Astrocyte (in vitro differentiated cells and primary cell): ENCODE results near the gene POU4F1.

Experiments used
- EZH2 ChIP-seq: IDR thresholded peaks from 2 replicates; pipeline ENCODE4 v1.6.1; 2012; ENCODE audit warnings: mild to moderate bottlenecking, low read length, inconsistent platforms; ENCODE audit not compliant: insufficient read depth
- TF ChIP-seq, protein P1 (sequence below): IDR thresholded peaks from 2 replicates; pipeline ENCODE4 v1.5.1; 2011; ENCODE audit warnings: low read depth, mild to moderate bottlenecking, inconsistent platforms, low read length, moderate library complexity; ENCODE audit not compliant: insufficient read depth

DNA sequence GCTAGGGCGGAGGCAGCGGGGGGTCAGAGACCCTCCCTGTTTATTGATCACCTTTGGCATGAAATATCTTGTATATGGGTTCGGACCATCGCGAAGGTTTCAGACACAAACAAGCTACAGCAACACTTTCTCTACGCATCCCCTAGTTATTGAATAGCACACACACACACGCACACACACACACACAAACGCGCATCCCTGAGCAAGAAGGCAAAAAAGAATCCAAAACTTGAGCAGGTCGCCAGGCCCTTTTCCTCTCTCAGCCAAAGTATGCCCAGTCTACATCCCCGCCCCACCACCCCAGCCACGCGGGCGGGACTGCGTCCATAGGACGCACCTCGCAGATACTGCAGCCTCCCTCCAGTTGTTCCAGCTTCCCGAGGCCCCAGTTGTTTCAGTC, 16.0 kb downstream of the POU4F1 start:
- TF ChIP-seq, protein P1, sequence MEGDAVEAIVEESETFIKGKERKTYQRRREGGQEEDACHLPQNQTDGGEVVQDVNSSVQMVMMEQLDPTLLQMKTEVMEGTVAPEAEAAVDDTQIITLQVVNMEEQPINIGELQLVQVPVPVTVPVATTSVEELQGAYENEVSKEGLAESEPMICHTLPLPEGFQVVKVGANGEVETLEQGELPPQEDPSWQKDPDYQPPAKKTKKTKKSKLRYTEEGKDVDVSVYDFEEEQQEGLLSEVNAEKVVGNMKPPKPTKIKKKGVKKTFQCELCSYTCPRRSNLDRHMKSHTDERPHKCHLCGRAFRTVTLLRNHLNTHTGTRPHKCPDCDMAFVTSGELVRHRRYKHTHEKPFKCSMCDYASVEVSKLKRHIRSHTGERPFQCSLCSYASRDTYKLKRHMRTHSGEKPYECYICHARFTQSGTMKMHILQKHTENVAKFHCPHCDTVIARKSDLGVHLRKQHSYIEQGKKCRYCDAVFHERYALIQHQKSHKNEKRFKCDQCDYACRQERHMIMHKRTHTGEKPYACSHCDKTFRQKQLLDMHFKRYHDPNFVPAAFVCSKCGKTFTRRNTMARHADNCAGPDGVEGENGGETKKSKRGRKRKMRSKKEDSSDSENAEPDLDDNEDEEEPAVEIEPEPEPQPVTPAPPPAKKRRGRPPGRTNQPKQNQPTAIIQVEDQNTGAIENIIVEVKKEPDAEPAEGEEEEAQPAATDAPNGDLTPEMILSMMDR, result no peak
- TF ChIP-seq EZH2, result no peak
